Hepatocyte (in vitro differentiated cells): ENCODE results near the gene PRIMA1. TPM values are rescaled to one million over a fixed set of nuclear protein-coding genes. Genes with fewer than 3 reads are reported as not detected.

Source experiments
- DNase-seq: peaks from one replicate; pipeline ENCODE4 v3.0.0-alpha.2; 2016; ENCODE audit warnings: low spot score
- H2AFZ ChIP-seq: fragments of 200-600 bp; sonication (generic); 2 replicates; pipeline ENCODE4 v1.6.0; 2016; ENCODE audit warnings: antibody characterized with exemption, mild to moderate bottlenecking
- H3K27ac ChIP-seq: fragments of 200-600 bp; sonication (generic); 2 replicates; pipeline ENCODE4 v1.5.1; 2016; ENCODE audit warnings: mild to moderate bottlenecking
- H3K27me3 ChIP-seq: fragments of 200-600 bp; sonication (generic); 2 replicates; pipeline ENCODE4 v1.6.1; 2016
- H3K36me3 ChIP-seq: fragments of 200-600 bp; sonication (generic); replicated peaks from 2 replicates; pipeline ENCODE4 v1.5.1; 2016; ENCODE audit warnings: low read depth; ENCODE audit not compliant: insufficient read depth
- H3K4me1 ChIP-seq: fragments of 200-600 bp; sonication (generic); 2 replicates; pipeline ENCODE4 v1.5.1; 2016; ENCODE audit warnings: mild to moderate bottlenecking, moderate library complexity; ENCODE audit not compliant: insufficient read depth
- H3K4me2 ChIP-seq: fragments of 200-600 bp; sonication (generic); 2 replicates; pipeline ENCODE4 v1.6.0; 2016
- H3K4me3 ChIP-seq: fragments of 200-600 bp; sonication (generic); 2 replicates; pipeline ENCODE4 v1.5.1; 2016; ENCODE audit warnings: mild to moderate bottlenecking
- H3K79me2 ChIP-seq: fragments of 200-600 bp; sonication (generic); 2 replicates; pipeline ENCODE4 v1.6.0; 2017; ENCODE audit warnings: mild to moderate bottlenecking
- H3K9me2 ChIP-seq: fragments of 200-600 bp; sonication (generic); replicated peaks from 2 replicates; pipeline ENCODE4 v1.6.0; 2017; ENCODE audit warnings: mild to moderate bottlenecking; ENCODE audit not compliant: insufficient read depth
- H3K9me3 ChIP-seq: fragments of 200-600 bp; sonication (generic); 2 replicates; pipeline ENCODE4 v1.5.1; 2016; ENCODE audit warnings: low read depth, mild to moderate bottlenecking
- H4K20me1 ChIP-seq: fragments of 200-600 bp; sonication (generic); 2 replicates; pipeline ENCODE4 v1.6.0; 2016; ENCODE audit warnings: mild to moderate bottlenecking; ENCODE audit not compliant: insufficient read depth, poor library complexity, severe bottlenecking
- EZH2 ChIP-seq: fragments of 200-600 bp; sonication (generic); IDR thresholded peaks from 2 replicates; pipeline ENCODE4 v1.6.1; 2016; ENCODE audit warnings: antibody characterized with exemption, mild to moderate bottlenecking, borderline replicate concordance
- EZH2phosphoT487 ChIP-seq: fragments of 200-600 bp; sonication (generic); IDR thresholded peaks from one replicate; pipeline ENCODE4 v1.6.1; 2018; ENCODE audit warnings: antibody characterized with exemption, mild to moderate bottlenecking, low read depth, moderate library complexity; ENCODE audit not compliant: unreplicated experiment, severe bottlenecking
- WGBS: methylation state at CpG from one replicate; pipeline ENCODE4 v1.1.6; 2016; ENCODE audit warnings: low lambda C conversion rate; ENCODE audit errors: missing lambda C conversion rate; 5-methylcytosine and 5-hydroxymethylcytosine counted together
- polyA plus RNA-seq: library from polyadenylated mRNA; unstranded; fragments of >200 nt; fragmentation: Nextera tagmentation; extraction: Ambion mirVana; gene quantifications from 2 replicates; pipeline ENCODE4 v1.2.1, GENCODE V29; 2016
- total RNA-seq: library from RNA; depleted of rRNA; stranded (reverse); fragments of >200 nt; gene quantifications from 2 replicates; pipeline ENCODE4 v1.2.3, GENCODE V29; 2014
- TF ChIP-seq, protein P1 (sequence below): fragments of 200-600 bp; sonication (generic); IDR thresholded peaks from 2 replicates; pipeline ENCODE4 v1.5.1; 2016; ENCODE audit warnings: antibody characterized with exemption, mild to moderate bottlenecking; ENCODE audit not compliant: poor library complexity

Gene PRIMA1
- total and polyA plus RNA-seq, 2 experiments from 2014 or later, result 1.5 to 1.9 TPM

GRCh38 chr14:93775158-93775557 is 13.1 kb downstream of the PRIMA1 start:
- no peak overlapping the region for H3K4me2 ChIP-seq
- no peak for TF ChIP-seq EZH2phosphoT487
- TF ChIP-seq, protein P1, sequence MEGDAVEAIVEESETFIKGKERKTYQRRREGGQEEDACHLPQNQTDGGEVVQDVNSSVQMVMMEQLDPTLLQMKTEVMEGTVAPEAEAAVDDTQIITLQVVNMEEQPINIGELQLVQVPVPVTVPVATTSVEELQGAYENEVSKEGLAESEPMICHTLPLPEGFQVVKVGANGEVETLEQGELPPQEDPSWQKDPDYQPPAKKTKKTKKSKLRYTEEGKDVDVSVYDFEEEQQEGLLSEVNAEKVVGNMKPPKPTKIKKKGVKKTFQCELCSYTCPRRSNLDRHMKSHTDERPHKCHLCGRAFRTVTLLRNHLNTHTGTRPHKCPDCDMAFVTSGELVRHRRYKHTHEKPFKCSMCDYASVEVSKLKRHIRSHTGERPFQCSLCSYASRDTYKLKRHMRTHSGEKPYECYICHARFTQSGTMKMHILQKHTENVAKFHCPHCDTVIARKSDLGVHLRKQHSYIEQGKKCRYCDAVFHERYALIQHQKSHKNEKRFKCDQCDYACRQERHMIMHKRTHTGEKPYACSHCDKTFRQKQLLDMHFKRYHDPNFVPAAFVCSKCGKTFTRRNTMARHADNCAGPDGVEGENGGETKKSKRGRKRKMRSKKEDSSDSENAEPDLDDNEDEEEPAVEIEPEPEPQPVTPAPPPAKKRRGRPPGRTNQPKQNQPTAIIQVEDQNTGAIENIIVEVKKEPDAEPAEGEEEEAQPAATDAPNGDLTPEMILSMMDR, result no peak
- H3K27ac ChIP-seq, result no peak overlapping the region
- no peak for DNase-seq
- H3K4me3 ChIP-seq, result no peak overlapping the region
- H3K79me2 ChIP-seq, result no peaks in the 10 kb centered on the region
- no peak overlapping the region for H2AFZ ChIP-seq
- no peaks in the 10 kb centered on the region for H3K27me3 ChIP-seq
- no peaks in the 10 kb centered on the region for H3K4me1 ChIP-seq
- 91% methylated on average over 2 of the region's 2 CpGs for WGBS
- H3K9me2 ChIP-seq, result no peaks in the 10 kb centered on the region
- no peaks in the 10 kb centered on the region for H3K9me3 ChIP-seq
- no peaks in the 10 kb centered on the region for H3K36me3 ChIP-seq
- no peaks in the 10 kb centered on the region for H4K20me1 ChIP-seq

DNA sequence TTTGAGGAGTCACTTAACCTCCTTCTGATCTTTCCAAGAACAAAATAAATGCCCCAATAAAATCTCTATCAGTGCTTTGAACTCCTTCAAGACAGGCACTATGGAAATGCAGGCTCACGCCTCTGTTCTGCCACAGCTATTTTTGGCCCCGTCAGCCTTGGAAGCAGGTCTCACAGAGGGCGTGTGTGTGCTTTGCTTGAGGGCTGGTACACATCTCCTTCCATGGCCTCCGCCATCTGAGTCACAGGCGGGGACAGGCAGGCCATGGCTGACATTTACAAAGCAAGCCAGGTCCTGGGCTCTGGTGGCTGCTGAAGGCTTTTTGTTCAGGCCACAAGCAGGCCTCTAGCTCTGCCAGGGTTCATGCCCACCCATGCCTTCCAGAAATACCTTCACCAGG is 16.0 kb downstream of the PRIMA1 start:
- Histone ChIP-seq H3K79me2 (no peaks in the 10 kb centered on the region), H3K4me3 (no peak overlapping the region), H3K27ac (no peak overlapping the region), H3K4me2 (no peak overlapping the region), H3K4me1 (no peaks in the 10 kb centered on the region), H3K9me3 (no peaks in the 10 kb centered on the region), H4K20me1 (no peaks in the 10 kb centered on the region), H2AFZ (no peak overlapping the region), H3K36me3 (no peaks in the 10 kb centered on the region), H3K9me2 (no peaks in the 10 kb centered on the region), H3K27me3 (no peaks in the 10 kb centered on the region)
- no peak for DNase-seq
- 68% methylated on average over 5 of the region's 5 CpGs for WGBS
- TF ChIP-seq, protein P1, result no peak
- TF ChIP-seq EZH2 (no peak), EZH2phosphoT487 (no peak)

GRCh38 chr14:93765970-93766369 is 22.3 kb downstream of the PRIMA1 start:
- Histone ChIP-seq H3K79me2 (no peaks in the 10 kb centered on the region), H3K9me2 (no peaks in the 10 kb centered on the region), H3K4me3 (no peak overlapping the region), H2AFZ (no peak overlapping the region), H3K36me3 (no peaks in the 10 kb centered on the region), H3K4me1 (peaks cover 16% of the 10 kb centered on the region), H3K9me3 (no peaks in the 10 kb centered on the region), H3K27me3 (no peaks in the 10 kb centered on the region), H4K20me1 (no peaks in the 10 kb centered on the region), H3K4me2 (no peak overlapping the region), H3K27ac (no peak overlapping the region)
- DNase-seq, result no peak
- 68% methylated on average over 3 of the region's 3 CpGs for WGBS
- TF ChIP-seq EZH2, result no peak
- TF ChIP-seq, protein P1, result no peak
- TF ChIP-seq EZH2phosphoT487, result no peak

- WGBS, result 80% methylated on average over 4 of the region's 4 CpGs
- no peak overlapping the region for H3K4me3 ChIP-seq
- TF ChIP-seq EZH2 (no peak), EZH2phosphoT487 (no peak)
- TF ChIP-seq, protein P1, result no peak
- no peaks in the 10 kb centered on the region for H3K36me3 ChIP-seq
- H3K9me2 ChIP-seq, result no peaks in the 10 kb centered on the region
- no peak overlapping the region for H2AFZ ChIP-seq
- DNase-seq, result no peak
- no peaks in the 10 kb centered on the region for H4K20me1 ChIP-seq
- peaks cover 16% of the 10 kb centered on the region for H3K4me1 ChIP-seq
- no peaks in the 10 kb centered on the region for H3K27me3 ChIP-seq
- H3K79me2 ChIP-seq, result no peaks in the 10 kb centered on the region
- H3K9me3 ChIP-seq, result no peaks in the 10 kb centered on the region
- no peak overlapping the region for H3K27ac ChIP-seq
- no peak overlapping the region for H3K4me2 ChIP-seq
These were observed 23.1 kb downstream of the PRIMA1 start for GRCh38 chr14:93765155-93765554.
